HS-5 (cell line): ENCODE results near the gene WDR90.

ENCODE experiments used
- DNase-seq: peaks from one replicate; pipeline ENCODE4 v3.0.0-alpha.2; 2012; ENCODE audit warnings: low read depth

Gene WDR90

DNA sequence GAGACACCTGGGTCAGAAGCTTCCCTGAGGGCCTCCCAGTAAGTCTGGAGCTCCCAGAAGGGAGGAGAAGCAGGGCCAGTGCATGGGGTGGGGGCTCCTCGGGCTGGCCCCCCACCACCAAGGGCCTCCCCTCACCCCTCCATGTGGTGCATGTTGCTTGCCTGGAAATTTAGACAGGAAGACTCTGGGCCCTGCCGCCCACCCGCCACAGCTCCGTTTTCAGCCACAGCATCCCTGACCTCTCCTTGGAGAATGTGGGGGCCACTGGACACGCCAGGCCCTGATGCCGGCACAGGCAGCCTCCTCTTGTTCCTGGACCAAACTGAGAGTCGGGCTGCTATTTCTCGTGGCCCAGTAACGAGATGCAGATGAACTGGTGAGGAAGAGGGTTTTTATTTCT, 10.3 kb upstream of the WDR90 start:
- no peak for DNase-seq

- no peak for DNase-seq
Measured at GRCh38 chr16:640614-641013, 8.6 kb upstream of the WDR90 start.

DNA sequence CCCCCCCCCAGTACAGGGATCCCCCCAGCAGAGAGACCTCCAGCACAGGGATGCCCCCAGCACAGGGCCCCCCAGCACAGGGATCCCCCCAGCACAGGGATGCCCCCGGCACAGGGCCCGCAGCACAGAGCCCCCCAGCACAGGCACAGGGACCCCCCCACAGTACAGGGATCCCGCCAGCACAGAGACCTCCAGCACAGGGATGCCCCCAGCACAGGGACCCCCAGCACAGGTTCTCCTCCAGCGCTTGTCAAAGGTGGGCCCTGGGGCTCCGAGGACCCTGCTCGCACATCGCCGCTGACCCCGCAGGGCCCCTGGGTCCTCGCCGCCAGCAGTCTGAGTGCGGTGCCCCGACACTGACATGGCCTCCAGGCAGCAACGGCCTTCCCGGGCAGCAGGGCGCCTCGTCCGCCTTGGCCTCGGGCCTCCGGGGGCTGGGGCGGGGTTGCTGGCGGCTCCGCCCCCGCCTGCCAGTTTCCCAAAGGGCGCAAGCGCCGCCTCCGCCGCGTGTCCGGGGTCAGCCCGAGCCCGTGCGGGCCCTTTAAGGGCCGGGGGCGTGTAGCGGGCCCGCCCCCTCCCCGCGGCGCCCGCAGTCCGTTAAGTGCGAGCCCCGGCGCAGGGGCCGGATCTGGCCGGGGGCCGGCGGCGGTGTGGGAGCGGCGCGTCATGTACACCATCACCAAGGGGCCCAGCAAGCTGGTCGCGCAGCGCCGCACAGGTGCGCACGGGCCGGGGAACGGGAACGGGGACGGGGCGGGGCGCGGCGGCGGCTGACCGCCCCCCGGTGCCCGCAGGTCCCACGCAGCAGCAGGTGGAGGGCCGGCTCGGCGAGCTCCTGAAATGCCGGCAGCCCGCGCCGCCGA, 7.6 kb upstream of the WDR90 start, which contains the start of gene MCRIP2:
MCRIP2 (plus strand) TSS at position 503 of the 863 bp plus-strand sequence; CDS start at position 667, 164 bp downstream.
- no peak for DNase-seq

DNA sequence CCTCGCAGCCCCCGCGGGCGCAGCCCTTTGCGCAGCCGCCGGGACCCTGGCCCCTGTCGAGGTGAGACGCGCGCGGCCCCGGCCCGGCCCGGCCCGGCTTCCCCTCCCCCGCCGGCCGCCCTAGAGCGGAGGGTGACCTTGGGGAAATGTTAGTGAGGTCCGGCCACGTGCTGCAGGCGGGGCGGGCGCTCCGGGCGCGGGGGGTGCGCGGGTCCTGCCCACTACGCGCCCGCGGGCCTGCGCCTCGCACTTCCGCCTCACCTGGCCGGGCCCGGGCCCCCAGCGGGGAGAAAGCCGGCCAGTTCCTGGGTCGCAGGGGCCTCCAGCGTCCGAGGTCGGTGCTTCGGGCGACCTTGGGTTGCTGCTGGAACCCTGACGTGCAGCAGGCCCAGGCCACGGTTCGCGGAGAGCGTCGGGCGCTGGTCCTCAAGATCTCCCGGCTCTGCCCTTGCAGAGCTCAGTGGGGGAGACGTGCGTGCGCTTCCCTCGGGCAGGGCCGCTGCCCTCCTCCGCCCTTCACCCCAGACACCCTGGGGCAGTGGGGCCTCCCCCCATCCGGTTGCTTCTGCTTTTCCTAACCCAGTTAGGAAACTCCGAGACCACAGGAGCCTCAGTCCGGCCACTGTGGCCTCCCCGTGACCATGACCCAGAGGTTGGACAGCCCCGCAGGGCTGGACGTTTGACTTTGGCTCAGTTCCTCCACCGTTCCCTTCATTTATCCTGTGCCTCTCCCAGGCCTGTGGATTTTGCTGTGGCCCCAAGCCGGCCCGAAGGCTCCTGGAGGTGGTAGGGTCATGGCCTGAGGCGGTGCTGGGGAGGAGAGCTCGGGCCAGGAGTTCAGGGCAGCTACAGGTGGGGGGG, 6.7 kb upstream of the WDR90 start:
- no peak for DNase-seq

- DNase-seq, result no peak
Measured at GRCh38 chr16:643050-643368, 6.2 kb upstream of the WDR90 start.

- no peak for DNase-seq
Measured at GRCh38 chr16:644556-644955, 4.6 kb upstream of the WDR90 start.

GRCh38 chr16:645852-646678, 3.1 kb upstream of the WDR90 start:
- DNase-seq, result no peak

- DNase-seq, result no peak
Measured at GRCh38 chr16:646679-647172, 2.4 kb upstream of the WDR90 start.

- no peak for DNase-seq
Measured at GRCh38 chr16:647173-647902, 1.8 kb upstream of the WDR90 start.

DNA sequence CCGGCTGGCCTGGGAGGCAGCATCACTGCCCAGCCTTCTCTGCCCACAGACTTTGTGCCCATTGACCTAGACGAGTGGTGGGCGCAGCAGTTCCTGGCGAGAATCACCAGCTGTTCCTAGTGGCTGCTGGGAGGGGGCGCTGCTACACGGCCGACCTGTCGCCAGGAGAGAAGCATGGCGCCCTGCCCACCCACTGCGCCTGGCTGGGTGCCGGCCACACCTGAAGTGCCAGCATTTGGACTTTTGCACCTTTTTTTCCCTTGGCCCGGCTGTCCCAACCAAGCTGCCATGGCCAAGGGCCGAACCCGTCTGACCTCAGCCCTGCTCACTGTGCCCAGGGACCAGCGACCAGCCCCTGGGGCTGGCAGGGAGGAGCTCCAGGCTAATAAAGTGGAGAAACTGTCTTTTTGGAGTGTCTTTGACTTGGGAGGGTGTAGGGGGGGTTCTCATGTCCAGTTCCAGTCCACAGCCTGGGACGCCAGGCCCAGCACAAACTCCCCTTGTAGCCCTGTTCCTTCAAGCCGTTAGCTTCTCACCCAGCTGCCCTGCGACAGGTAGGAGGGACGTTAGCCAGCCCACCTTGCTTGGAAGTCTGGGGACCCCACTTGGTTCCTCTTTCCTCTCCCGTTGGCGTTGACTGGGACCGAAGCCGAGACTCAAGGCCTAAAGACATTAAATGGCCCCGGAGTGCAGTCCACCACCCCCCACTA, 939 bp upstream of the WDR90 start:
- no peak for DNase-seq

DNA sequence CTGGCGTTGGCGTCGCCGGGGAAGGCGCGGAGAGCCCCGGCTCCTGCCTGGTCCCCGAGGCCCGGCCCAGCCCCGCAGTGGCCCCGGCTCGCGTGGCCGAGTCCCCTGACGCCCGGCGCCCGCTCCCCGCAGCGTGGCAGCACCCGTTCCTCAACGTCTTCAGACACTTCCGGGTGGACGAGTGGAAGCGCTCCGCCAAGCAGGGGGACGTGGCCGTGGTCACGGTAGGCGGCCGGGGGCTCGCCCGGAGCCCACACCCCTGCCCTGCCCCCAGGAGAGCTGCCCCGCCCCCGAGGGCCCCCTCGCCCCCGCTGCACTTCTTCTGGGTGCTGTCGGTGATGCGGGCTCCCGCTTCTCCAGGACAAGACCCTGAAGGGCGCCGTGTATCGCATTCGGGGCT, 466 bp downstream of the WDR90 start:
- DNase-seq, result no peak

DNA sequence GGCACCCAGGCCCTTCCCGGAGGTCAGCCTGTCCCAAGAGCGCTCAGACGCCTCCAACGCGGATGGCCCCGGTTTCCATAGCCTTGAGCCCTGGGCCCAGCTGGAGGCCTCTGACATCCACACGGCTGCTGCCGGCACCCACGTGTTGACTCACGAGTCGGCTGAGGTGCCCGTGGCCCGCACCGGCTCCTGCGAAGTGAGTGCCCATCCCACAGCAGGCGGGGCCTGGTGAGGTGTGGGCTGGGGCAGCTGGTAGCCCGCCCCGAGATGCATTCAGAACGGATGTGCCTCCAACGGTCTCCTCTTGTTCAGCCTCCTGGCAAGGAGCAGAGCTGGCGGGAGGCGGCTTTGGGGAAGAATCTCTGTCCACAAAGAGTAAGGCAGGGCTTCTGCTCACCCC, 2.7 kb downstream of the WDR90 start:
- DNase-seq, result no peak

GRCh38 chr16:652454-653305, 3.5 kb downstream of the WDR90 start:
- no peak for DNase-seq

DNA sequence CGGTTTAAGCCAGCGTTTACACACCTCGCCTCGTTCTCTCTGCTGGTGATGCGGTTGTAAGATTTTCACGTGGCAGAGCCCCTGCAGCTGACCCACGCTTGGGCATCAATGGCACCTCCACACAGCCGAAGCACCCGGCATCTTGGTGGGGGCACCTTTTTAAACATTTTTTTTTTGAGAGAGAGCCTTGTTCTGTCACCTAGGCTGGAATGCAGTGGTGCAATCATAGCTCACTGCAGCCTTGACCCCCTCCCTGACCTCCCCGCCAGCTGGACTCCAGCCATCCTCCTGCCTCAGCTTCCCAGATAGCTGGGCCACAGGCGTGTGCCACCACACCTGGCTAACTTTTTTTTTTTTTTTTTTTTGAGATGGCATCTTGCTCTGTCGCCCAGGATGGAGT, 4.9 kb downstream of the WDR90 start:
- no peak for DNase-seq

DNA sequence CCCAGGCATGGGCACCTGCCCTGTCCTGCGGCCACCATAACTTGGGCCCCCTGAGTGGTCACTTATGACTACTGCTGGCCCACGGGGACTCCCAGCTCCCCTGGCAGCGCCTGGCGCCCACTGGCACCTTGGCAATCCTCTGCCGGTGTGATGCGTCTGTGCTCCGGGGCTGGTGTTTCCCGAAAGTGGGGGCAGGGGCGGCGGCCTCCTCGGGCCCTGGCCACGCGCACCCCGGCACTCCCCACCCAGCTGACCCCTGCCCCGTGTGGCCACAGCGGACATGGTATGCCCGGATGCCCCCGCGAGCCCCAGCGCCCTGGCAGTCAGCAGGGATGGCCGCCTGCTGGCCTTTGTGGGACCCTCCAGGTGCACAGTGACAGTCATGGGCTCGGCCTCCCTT, 8.3 kb downstream of the WDR90 start:
- DNase-seq, result no peak

- no peak for DNase-seq
Measured at GRCh38 chr16:658679-659571, 9.8 kb downstream of the WDR90 start.

- DNase-seq, result no peak
Measured at GRCh38 chr16:659618-660017, 10.5 kb downstream of the WDR90 start.

GRCh38 chr16:660132-660458, 10.9 kb downstream of the WDR90 start:
- no peak for DNase-seq
